Stimulated activated CD8-positive, alpha-beta memory T cell treated with anti-CD3 and anti-CD28 coated beads, Interleukin-12 subunit alpha, Interleukin-12 subunit beta, amount 100 ng/mL, for 1 hour (primary cell): Measurements from ENCODE around the gene COL4A1.

ENCODE experiments used
- DNase-seq: peaks from one replicate; pipeline ENCODE4 v3.0.0-alpha.2; 2020; ENCODE audit warnings: low read depth

Gene COL4A1

DNA sequence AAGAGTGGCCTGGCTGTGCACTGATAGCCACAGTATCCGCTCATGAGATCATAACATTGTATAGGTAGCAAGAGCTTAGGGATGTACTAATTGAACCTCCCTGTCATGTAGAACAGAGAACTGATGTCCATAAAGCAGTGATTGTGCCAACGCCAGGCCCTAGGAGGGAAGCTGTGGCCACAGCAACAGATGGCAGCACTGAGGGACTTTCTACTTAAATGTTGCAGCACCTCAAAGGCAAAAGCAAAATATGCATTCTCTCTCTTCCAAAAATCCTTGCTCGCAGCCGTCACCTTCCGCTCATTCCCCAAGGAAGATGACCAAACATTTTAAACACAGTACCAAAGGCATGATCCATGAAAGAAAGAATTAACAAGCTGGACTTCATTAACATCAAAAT lies 32.3 kb downstream of the COL4A1 start:
- no peak for DNase-seq

DNA sequence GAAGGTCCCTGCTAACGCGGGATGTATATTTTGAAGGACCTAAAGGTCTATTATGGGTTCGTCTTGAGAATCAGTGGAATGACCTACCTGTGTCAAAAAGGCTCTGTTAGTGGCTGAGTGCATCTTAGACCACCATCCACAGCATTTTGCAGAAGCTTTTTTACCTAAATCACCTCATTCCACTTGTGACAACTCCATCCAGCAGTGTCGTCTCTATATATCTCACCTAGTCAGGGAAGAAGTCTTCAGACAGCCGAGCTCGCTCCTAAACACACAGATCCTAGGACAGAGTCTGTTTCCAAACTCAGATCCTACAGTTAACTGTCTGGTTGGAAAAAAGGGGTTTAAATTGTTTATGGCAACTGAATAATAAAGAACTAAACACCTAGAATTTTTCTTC lies 33.7 kb downstream of the COL4A1 start:
- DNase-seq, result no peak

DNA sequence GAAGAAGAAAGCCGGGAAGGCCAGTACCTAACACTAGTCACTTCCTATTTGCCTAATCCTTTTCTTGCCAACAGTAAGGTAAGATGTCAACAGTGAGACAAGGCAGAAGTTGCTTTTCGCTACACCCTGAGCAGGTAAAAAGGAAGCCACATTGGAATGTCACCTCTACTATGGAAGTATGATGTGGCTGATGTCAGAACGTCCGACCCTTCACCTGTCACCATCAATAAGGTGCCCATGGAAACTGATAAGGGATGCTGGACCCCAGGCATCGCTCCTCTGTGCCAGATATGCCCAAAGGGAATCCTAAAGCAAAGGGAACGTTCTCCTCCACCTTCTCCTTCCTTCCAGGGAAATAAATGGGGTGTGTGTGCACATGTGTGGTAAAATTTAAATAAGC lies 34.3 kb downstream of the COL4A1 start:
- no peak for DNase-seq

DNA sequence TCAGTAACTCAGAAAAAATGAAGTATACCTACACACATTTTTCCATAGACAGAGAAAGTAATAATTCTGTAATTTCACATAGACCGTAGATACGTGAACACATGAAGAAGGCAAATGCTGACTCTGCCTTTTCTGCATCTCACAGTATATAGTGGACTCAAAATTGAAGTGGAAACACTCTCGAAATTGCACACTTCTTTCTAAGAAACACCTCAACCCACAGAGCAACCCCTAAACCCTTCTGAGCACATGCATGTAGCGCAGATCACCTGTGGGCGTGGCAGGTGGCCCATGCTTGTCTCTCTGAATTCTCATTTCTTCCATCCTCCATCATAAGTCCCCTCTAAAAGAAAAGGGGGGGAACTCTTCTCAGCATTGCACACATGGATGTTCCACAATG lies 34.7 kb downstream of the COL4A1 start:
- no peak for DNase-seq

DNA sequence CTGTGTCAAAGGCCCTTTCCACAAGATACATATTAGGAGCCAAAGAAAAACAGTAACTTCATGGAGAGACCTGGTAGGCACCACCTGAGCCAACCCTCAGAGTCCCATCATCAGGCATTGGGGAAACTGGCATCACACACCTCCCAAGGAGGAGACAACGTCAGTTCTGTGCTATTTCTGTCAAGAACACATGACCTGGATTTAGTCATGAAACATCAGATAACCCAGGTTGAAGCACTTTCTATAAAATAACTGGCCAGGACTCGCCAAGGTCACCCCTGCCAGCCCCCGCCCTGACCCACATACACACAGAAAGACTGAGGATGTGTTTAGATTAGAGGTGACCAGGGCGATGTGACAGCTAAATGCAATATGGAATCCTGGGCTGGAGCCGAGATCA lies 35.6 kb downstream of the COL4A1 start:
- DNase-seq, result no peak

DNA sequence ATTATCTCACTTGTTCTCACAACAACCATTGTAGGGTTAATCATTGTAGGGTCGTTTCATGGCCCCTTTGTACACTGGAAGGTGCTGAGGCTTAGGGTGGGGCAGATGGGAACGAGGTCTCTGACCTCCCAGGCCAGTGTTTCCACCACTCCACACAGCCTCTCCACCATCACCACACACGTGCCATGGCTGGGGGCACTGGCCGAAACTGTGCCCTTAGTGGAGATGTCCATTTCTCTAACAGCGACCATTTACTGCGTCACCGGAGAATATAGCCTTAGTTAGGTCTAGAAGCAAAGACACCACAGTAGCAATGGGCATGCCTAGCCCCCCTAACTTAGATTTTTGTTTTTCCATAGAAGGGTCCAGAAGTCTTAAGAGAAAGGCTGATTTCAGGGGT lies 36.5 kb downstream of the COL4A1 start:
- no peak for DNase-seq

DNA sequence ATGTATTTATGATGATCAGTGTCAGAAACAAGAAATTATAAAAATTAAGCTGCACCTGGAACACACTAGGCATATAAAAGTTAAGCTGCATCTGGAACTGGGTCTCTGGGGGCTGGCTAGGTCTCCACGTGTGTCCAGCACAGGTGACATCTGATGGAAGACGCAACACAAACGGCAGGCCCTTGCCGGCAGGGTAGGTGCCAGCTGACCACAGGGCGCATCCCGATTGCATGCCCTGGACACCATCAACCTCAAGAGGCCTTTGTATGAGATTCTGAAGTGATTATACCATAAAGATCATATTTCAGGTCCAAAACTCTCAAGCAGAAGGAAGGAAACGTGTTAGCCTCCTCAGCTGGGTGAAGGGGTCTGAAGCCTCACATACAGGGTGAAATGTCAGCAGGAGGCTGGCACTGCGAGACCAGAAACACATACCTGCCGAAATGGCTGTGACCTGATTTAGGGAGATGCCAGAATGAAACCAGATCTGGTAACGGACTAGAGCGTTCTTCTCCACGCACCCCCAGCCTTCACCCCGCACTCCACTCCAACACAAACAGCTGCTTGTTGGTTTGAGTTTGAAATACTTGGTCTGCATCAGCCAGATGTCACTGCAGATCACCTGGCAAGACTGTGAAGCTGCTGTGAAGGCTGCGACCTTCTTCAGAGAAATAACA lies 37.3 kb downstream of the COL4A1 start:
- no peak for DNase-seq

DNA sequence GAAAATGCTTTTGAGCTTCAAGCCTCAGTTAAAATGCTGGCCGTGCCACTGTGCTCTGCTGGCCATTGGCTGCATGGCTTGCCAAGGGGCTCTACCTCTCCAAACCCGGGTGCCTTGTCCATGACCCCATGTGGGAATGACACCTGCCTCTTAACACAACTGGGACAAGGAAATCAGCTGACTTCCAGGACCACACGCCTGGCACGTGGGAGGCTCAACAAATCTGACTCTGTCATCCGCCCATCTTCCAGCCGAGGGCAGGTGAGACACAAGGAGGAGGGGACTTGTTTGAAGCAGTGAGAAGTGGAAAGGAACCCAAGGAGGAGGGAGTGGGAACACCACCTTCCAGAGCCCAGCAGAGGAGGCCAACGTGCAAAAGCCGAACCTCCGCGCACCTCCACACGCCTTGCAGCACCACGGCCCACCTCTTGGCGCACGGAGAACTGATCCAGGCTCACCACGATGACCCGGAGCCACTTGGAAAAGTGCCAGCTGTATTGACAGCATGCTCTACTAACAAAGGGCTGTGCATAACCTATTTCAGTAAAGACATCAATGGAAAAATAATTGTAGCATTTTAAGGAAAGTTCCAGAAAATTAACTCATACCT lies 38.3 kb downstream of the COL4A1 start:
- DNase-seq, result no peak

DNA sequence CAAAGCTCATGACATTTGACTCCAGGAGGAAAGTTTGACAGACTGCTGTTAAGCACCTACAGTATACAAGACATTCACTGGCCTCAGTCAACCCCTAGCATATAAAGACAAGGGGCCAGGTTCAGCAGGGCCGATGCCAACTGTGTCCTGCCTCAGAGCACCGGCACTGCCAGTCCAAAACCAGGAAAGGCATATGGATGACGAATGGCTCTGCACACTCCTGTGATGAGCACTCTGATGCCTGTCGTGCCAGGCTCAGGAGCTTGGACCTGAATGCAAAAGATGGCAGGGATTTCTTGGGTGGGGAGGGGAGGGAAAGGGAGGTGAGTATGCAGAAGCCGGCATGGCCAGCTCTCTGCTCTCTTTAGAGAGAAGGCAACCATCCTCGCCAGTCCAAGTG lies 38.9 kb downstream of the COL4A1 start:
- no peak for DNase-seq

DNA sequence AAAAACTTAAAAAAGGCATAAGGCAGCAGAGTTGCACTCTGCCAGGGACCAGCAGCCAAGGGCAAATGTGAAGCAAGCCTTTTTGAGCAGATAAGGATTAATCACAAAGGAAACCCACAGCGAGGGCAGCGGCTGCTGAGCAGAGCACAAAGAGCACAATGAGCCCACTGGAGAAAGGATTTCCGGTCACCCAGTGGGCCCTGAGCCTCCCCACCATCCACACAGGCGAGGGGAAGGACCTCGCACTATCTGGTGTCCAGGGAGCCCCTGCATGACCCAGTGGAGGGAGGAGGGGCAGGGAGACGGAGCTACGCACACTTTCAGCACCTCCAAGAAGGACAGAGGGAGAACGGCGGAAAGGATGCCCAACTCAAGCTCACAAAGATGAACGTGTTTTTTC lies 40.0 kb downstream of the COL4A1 start:
- DNase-seq, result no peak

DNA sequence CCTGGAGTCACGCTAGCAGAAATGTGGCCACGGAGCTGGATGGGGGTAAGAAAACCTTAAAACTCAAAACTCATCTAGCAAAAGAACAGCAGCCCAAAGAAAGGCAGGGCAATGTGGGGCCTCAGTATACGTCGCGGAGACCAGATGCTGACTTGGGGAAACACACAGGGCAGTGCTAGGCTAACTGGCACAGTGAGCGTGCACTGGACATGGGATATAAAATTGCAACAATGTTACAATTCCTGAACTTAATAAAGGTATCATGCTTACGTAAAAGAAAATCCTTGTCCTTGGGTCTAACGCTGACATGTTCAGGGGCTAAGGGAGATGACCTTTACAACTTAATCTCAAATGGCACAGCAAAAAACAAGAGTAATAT lies 40.5 kb downstream of the COL4A1 start:
- no peak for DNase-seq

DNA sequence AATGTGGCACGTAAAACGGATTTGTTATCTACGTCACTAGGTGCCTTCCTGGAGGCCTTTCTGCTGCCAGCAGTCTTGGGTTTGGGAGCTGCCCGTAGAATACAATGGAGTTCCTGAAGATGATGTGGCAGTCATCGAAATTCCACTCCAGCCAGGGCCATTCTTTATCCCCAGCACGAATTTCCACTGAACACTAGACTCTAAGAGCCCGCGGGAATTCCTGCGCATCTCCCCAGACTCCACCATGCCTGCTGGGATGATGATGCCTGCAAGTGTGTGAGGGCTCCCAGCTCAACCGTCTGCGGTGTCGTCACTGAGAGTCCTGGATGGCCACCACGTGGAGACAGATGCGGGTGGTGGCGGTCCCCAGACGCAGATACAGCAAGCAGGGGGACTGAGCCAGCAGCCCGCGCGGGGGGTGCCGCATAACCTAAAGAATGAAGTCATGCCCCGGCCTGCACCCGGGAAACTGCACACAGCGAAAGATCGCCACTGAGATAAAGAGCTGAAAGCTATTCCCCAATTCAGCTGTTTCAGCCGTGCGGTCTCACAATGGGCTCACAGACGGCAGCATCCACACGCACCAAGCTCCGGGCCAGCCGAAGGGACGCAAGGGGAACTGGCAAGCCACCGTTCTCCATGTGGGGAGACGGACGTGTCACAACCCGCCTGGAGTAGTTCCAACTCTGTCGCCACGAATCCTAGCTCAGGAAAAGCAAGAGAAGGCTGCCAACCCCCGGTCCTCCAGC lies 41.1 kb downstream of the COL4A1 start:
- no peak for DNase-seq

DNA sequence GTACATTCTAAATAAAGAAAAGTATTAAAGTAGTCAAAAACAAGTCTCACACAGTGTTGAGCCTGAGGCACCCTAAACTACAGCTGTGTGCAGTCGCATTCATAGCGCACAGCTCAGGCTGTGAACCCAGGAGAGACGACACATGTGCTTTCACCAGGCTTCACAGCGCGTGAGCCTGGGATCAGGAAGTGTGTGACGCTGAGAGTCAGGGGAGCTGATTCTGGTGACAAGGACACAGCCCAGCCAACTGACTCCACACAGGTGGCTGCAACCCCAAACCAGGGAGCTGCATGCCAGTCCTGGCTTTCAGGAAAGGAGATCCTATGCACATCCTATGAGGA lies 41.6 kb downstream of the COL4A1 start:
- no peak for DNase-seq

DNA sequence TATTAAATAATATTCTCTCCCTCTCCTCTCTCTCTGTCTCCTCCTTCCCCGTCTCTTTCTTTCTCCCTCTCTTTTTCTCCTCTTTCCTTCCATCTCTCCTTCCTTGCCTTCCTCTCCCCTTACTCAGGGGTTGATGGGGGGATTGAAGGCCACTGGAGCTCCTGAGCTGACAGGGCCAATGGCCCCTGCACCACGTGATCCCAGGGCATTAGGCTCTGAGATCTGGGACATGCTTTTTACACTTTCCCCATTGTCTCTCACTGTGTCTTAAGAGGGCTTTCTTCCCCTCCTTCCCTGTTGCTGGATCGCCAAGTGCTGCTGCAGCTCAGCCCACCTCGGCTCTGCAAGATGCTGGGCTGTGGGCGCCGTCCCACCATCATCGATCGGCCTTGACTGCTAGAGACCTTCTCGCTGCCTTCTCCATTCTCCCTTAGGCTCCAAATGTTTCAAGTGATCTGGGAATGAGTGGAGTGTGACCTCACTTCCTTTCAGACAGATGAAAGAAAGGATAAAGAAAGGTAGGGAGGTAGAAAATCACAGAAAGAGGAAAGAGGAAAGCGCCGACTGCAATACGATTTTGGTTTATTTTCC lies 42.2 kb downstream of the COL4A1 start:
- no peak for DNase-seq

DNA sequence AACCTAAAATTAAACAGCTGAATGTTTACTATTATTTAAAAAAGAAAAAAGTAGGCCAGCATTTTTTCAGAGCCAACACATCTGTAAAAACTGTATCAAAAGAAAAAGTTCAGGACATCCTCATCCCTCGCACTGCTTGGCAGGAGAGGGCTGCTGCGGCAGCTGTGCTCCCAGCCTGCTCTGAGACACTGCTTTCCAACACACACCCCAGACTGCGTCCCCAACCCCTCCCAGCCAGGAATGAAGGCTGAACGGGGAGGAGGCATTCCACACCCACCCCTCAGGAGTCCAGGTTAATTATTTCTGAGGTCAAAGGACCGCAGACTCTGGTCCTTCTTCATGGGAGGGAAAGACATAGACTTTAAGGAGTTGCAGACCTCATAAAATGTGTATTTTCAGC lies 43.1 kb downstream of the COL4A1 start:
- DNase-seq, result no peak

DNA sequence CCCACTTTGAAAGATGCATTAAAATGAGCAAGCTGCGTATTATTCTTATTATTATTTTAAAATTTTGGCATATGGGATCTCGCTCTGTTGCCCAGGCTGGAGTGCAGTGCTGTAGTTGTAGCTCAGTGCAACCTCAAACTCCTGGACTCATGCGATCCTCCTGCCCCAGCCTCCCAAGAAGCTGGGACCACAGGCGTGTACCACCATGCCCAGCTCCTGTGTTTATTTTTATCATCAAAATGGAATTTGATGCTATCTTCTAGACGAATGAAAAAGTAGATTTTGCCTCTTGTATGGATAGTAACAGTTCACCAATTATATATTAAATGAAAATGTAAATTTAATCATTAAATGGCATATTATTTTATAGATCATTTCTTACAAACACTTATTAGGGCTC lies 43.6 kb downstream of the COL4A1 start:
- no peak for DNase-seq

DNA sequence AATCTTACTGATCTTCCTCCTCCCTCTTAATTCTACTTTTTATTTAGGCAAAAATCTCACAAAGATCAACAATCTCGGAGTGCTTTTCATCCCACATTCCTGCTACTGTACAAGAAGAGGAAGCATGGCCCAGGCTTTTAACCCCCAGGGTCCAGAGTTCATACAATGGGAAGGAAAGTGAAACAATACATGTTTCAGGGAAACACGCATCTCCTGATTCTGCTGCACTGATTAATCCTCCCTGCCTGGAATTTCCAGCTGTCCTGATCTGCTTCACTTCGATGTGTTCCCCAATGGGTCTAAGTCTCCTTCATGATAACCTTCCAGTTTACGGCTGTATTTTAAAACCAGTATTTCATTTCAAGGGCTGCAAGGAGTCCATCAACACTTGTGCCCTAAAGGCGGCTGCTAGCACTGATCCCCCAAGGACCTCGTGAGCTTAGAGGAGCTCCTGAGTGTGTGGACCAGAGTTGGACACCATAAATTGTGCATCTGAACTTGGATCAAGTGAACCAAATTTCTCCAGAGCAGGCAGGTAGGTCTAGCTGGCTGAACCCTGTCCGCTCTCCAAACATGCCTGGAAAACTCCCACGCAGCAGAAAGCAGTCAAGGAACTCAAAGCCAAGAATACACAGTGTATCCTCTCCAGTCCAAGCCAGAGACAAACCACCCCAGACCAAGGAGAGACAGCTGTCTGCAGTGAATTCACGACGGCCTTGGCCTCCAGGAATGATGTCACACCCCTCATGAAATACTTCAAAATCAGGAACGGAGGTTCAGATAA lies 44.3 kb downstream of the COL4A1 start:
- DNase-seq, result no peak

DNA sequence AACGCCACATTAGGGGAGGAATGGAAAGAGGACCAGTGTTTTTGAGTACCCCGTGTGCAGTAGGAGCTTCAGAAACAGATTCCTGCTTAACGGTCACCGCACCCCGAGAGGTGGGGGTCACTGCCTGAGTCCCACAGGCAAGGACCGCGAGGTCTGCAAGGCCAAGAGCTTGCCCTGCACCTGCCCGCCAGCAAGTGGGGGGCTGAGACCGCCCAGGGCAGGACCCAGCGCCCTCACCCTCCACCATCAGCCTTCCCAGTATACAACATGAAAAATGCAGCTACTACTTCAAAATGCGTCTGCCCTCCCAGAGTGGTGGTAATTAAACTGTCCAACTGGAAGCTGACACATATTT lies 44.9 kb downstream of the COL4A1 start:
- DNase-seq, result no peak

DNA sequence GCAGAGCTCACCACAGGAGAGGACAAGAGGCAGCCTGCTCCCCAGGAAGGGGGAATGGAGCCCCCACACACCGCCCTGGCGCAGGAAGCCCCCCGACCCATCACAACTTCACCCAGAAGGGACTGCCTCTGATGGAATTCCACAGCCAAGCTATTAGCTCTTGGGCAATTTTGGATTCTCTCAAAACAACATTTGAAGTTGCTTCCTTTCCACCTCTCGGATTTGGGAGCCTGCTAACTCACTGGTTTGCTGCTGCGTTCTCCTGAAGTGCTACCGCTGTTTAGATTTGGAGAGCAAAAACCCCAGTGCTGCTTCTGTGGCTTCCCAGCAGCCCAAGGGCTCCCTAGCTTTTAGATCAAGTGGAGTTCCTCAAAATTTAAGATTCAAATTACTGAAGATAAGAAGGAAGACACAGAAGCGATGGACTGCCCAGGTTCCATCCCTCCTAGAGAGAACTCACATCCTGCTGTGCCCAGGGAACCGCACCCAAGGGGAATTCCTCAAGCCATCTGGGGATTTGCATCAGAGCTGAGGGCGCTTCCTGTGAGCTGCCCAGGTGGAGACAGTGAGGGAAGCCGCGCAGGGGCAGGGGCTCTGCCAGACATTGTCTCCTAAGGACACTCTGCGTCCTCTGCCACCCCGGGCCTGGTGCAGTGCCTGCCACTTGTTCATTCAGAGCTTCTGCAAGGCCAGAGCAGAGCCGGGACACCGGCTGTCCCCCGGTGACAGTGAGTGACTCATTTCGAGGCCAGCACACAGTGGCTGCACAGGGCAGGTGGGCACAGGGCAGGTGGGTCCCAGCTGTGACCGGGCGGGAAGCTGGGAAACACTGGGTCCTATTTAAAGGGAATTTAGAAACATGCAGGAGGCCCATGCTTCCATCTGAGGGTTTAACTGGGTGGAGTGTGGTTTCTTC lies 45.5 kb downstream of the COL4A1 start:
- no peak for DNase-seq

DNA sequence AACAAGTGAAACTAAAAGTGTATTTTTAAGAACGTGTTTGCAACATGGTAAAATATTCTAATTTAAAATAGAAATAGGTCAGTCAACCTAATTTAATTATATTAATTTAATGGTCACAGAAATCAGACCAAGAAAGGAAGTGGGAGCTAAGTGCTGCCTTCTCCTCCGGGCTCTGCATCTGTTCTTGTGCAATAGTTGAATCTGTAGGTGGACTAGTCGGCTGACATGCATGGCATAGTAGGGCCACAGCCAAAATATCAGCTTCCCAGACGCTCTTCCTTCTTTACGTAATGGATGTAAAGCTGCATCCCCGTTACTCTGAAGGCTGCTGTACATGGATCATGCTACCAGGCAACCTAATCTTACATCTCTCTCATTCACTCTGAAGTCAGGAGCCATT lies 47.3 kb downstream of the COL4A1 start:
- DNase-seq, result no peak

DNA sequence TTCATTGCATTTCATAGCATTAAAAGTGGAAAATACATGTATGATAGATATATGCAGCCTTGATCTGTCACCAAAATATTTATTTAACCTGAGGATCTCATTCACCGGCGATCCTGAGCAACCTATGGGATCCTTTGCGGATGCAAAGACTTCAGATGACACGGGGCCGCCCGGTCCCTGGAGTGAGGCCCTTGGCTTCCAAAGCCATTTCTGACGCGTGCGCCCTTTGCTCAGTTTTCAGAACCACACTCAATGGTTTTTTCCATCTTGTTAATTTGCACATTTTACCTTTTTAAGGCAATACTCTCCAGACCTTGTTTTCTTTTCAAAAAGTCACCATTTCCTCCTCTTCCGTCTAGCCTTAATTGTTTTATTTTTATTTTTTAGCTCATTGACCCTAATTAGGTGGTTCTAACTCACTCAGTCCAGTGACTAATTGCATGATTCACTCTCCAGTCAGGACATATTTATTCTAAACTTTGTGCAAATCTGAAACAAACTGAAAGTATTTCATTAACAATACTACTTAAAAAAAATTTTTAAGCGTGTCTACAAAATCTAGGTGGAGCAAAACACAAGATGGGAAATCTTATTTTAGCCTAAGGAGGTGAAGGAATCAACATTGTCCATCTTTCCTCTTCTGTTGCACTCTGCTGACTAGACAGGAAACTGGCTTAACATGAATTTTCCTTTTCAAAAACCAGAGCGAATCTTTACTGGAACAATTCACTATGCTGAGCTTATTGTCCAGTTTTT lies 47.9 kb downstream of the COL4A1 start:
- DNase-seq, result no peak
